ENCODE data around the gene SDK1. TPM values are rescaled to one million over a fixed set of nuclear protein-coding genes. Genes with fewer than 3 reads are reported as not detected.

Gene SDK1
- total RNA-seq, 1 experiment from 2014 or later: 7.1 TPM

- Histone ChIP-seq H3K4me3 (ENCODE audit: low read depth, low read length) (no peak overlapping the region), H3K36me3 (ENCODE audit: control insufficient read depth, insufficient read depth, low read length) (no peaks in the 10 kb centered on the region), H3K4me1 (no peaks in the 10 kb centered on the region; the same call in 1 of the 2 replicates), H3K27me3 (replicated peaks; ENCODE audit: control insufficient read depth, insufficient read depth, low read length) (no peaks in the 10 kb centered on the region), H3K9me3 (no peaks in the 10 kb centered on the region)
- no peak overlapping the region for H3K4me3 Mint-ChIP-seq (ENCODE audit: unreplicated experiment)
- intact Hi-C loops (cut with micrococcal nuclease; ENCODE audit: unreplicated experiment): no loop called here
- TF ChIP-seq CTCF (IDR thresholded peaks at IDR 0.05; ENCODE audit: insufficient read depth in 1 of 2, low read depth in 1 of 2, low read length in 1 of 2, severe bottlenecking in 1 of 2, unreplicated experiment in 1 of 2): no peak
- no peaks in the 10 kb centered on the region for H3K4me1 Mint-ChIP-seq (ENCODE audit: low read depth, unreplicated experiment)
- CTCF ChIA-PET: no interaction called here
- peaks cover 6% of the 10 kb centered on the region for H3K9me3 Mint-ChIP-seq (ENCODE audit: unreplicated experiment)
- DNase-seq: no peak
- POLR2A ChIA-PET: no interaction called here
- no peak overlapping the region for H3K27ac Mint-ChIP-seq (ENCODE audit: unreplicated experiment)
- H3K36me3 Mint-ChIP-seq (ENCODE audit: insufficient read depth, unreplicated experiment): no peaks in the 10 kb centered on the region
- no peaks in the 10 kb centered on the region for H3K27me3 Mint-ChIP-seq (ENCODE audit: insufficient read depth, unreplicated experiment)
- no TSS peak for BruUV-seq (replicated peaks)
These were observed 980.4 kb downstream of the SDK1 start for GRCh38 chr7:4281231-4281993.

- Mint-ChIP-seq H3K36me3 (ENCODE audit: insufficient read depth, unreplicated experiment) (no peaks in the 10 kb centered on the region), H3K9me3 (ENCODE audit: unreplicated experiment) (peaks cover 12% of the 10 kb centered on the region)
- DNase-seq: no peak
These were observed 981.6 kb downstream of the SDK1 start for GRCh38 chr7:4282434-4283223.

More at GRCh38 chr7:4282434-4283223, 981.6 kb downstream of the SDK1 start:
- ChIA-PET POLR2A (no interaction called here), CTCF (no interaction called here)
- intact Hi-C loops (cut with micrococcal nuclease; ENCODE audit: unreplicated experiment): no loop called here
- Histone ChIP-seq H3K36me3 (ENCODE audit: control insufficient read depth, insufficient read depth, low read length) (no peaks in the 10 kb centered on the region), H3K4me3 (ENCODE audit: low read depth, low read length) (no peak overlapping the region), H3K4me1 (no peaks in the 10 kb centered on the region; the same call in 1 of the 2 replicates), H3K9me3 (no peaks in the 10 kb centered on the region), H3K27me3 (replicated peaks; ENCODE audit: control insufficient read depth, insufficient read depth, low read length) (no peaks in the 10 kb centered on the region)
- no peak for TF ChIP-seq CTCF (IDR thresholded peaks at IDR 0.05; ENCODE audit: insufficient read depth in 1 of 2, low read depth in 1 of 2, low read length in 1 of 2, severe bottlenecking in 1 of 2, unreplicated experiment in 1 of 2)
- Mint-ChIP-seq H3K27ac (ENCODE audit: unreplicated experiment) (no peak overlapping the region), H3K4me1 (ENCODE audit: low read depth, unreplicated experiment) (no peaks in the 10 kb centered on the region), H3K4me3 (ENCODE audit: unreplicated experiment) (no peak overlapping the region), H3K27me3 (ENCODE audit: insufficient read depth, unreplicated experiment) (no peaks in the 10 kb centered on the region)
- BruUV-seq (replicated peaks): no TSS peak

Data from Caco-2 (cell line).